ENCODE data around the gene NUDT14. TPM values are rescaled to one million over a fixed set of nuclear protein-coding genes. Genes with fewer than 3 reads are reported as not detected.

The NUDT14 gene
- total RNA-seq, 1 experiment from 2014 or later = 15.8 TPM

- DNase-seq (ENCODE audit: low read depth) = no peak
Observed at GRCh38 chr14:105135700-105136395, 45.3 kb downstream of the NUDT14 start.

GRCh38 chr14:105132921-105133654 is 48.0 kb downstream of the NUDT14 start:
- DNase-seq (ENCODE audit: low read depth) = no peak

GRCh38 chr14:105131241-105131640 is 49.9 kb downstream of the NUDT14 start:
- DNase-seq (ENCODE audit: low read depth) = no peak

GRCh38 chr14:105128059-105128458 is 53.1 kb downstream of the NUDT14 start:
- no peak for DNase-seq (ENCODE audit: low read depth)

GRCh38 chr14:105126981-105127329 is 54.2 kb downstream of the NUDT14 start:
- DNase-seq (ENCODE audit: low read depth) = no peak

- DNase-seq (ENCODE audit: low read depth) = no peak
Observed at GRCh38 chr14:105126126-105126980, 54.8 kb downstream of the NUDT14 start.

GRCh38 chr14:105124823-105125222 is 56.3 kb downstream of the NUDT14 start:
- DNase-seq (ENCODE audit: low read depth) = no peak

GRCh38 chr14:105123981-105124765 is 56.9 kb downstream of the NUDT14 start:
- DNase-seq (ENCODE audit: low read depth) = no peak

GRCh38 chr14:105123064-105123665 is 57.9 kb downstream of the NUDT14 start:
- DNase-seq (ENCODE audit: low read depth) = no peak

Other genes starting within 250 kb of the NUDT14 start
- 3.2 and 4.7 TPM in 2 replicates for gene AHNAK2, start 202.9 kb downstream of the NUDT14 start, total RNA-seq (2014; rRNA removed; shearing (Covaris generic))
- gene CLBA1, start 195.5 kb downstream of the NUDT14 start, total RNA-seq (2014; rRNA removed; shearing (Covaris generic)) = 3.3 and 5.6 TPM in 2 replicates
- 32.5 and 40.5 TPM in 2 replicates for gene CDCA4, start 160.2 kb downstream of the NUDT14 start, total RNA-seq (2014; rRNA removed; shearing (Covaris generic))
- gene GPR132, start 115.9 kb downstream of the NUDT14 start, total RNA-seq (2014; rRNA removed; shearing (Covaris generic)) = 0.44 TPM in 1 of 2 replicates, not detected in the other
- 0.15 and 0.44 TPM in 2 replicates for gene JAG2, start 12.5 kb downstream of the NUDT14 start, total RNA-seq (2014; rRNA removed; shearing (Covaris generic))
- gene BTBD6, start 67.2 kb upstream of the NUDT14 start, total RNA-seq (2014; rRNA removed; shearing (Covaris generic)) = 28.4 and 39.2 TPM in 2 replicates
- 10.4 and 13.0 TPM in 2 replicates for gene BRF1, start 119.7 kb upstream of the NUDT14 start, total RNA-seq (2014; rRNA removed; shearing (Covaris generic))
- gene PACS2, start 133.4 kb upstream of the NUDT14 start, total RNA-seq (2014; rRNA removed; shearing (Covaris generic)) = 11.0 and 24.7 TPM in 2 replicates
- gene TEX22, start 217.2 kb upstream of the NUDT14 start, total RNA-seq (2014; rRNA removed; shearing (Covaris generic)) = 0.07 TPM in 1 of 2 replicates, not detected in the other
- 8.9 and 20.3 TPM in 2 replicates for gene MTA1, start 238.5 kb upstream of the NUDT14 start, total RNA-seq (2014; rRNA removed; shearing (Covaris generic))